ENCODE results near the gene SEPTIN12. TPM values are rescaled to one million over a fixed set of nuclear protein-coding genes. Genes with fewer than 3 reads are reported as not detected.

The SEPTIN12 gene
- total RNA-seq, 4 donors from 2014 or later = not detected

DNA sequence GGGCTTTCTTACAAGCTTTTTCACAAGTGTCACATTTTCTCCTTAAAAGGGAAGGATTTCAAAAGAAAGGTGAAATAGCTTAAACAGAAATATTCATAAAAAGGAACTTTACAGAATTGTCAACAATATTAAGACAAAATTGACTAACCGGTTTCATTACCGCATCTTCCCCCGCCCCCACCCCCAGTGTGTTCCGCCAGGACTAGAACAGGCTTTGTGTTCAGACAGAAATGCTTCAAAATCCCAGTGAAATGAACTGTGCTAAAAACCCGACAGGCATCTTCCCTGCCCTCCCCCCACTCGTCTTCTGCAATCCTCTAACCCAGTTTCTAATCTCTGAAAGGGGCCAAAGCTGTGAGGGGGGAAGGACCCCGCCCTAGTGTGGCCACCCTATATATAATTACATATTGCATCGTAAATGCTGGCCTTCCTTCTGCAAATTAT lies 15.3 kb upstream of the SEPTIN12 start:
- H3K27ac ChIP-seq = peak overlapping the region; percentile 15 to 96 (median 94)
- WGBS, 2 donors (ENCODE audit: low coverage in 1 of 2) = 36 to 50% methylated on average over 6 to 7 of the region's 8 CpGs
- TF ChIP-seq POLR2AphosphoS5 (IDR thresholded peaks at IDR 0.05) (no peak), EP300 (IDR thresholded peaks at IDR 0.05) (no peak)
- TF ChIP-seq, protein P1, sequence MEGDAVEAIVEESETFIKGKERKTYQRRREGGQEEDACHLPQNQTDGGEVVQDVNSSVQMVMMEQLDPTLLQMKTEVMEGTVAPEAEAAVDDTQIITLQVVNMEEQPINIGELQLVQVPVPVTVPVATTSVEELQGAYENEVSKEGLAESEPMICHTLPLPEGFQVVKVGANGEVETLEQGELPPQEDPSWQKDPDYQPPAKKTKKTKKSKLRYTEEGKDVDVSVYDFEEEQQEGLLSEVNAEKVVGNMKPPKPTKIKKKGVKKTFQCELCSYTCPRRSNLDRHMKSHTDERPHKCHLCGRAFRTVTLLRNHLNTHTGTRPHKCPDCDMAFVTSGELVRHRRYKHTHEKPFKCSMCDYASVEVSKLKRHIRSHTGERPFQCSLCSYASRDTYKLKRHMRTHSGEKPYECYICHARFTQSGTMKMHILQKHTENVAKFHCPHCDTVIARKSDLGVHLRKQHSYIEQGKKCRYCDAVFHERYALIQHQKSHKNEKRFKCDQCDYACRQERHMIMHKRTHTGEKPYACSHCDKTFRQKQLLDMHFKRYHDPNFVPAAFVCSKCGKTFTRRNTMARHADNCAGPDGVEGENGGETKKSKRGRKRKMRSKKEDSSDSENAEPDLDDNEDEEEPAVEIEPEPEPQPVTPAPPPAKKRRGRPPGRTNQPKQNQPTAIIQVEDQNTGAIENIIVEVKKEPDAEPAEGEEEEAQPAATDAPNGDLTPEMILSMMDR (IDR thresholded peaks at IDR 0.05) = no peak
- H3K4me1 ChIP-seq = peaks cover 0 to 47% (median 15%) of the 10 kb centered on the region in 3 donors
- ATAC-seq = no peak
- H3K27me3 ChIP-seq = no peaks in the 10 kb centered on the region
- H3K4me3 ChIP-seq = peak overlapping the region in 1 of 2 donors; percentile 75
- H3K36me3 ChIP-seq = peaks cover 0 to 63% of the 10 kb centered on the region in 2 donors
- H3K9me3 ChIP-seq = no peaks in the 10 kb centered on the region

DNA sequence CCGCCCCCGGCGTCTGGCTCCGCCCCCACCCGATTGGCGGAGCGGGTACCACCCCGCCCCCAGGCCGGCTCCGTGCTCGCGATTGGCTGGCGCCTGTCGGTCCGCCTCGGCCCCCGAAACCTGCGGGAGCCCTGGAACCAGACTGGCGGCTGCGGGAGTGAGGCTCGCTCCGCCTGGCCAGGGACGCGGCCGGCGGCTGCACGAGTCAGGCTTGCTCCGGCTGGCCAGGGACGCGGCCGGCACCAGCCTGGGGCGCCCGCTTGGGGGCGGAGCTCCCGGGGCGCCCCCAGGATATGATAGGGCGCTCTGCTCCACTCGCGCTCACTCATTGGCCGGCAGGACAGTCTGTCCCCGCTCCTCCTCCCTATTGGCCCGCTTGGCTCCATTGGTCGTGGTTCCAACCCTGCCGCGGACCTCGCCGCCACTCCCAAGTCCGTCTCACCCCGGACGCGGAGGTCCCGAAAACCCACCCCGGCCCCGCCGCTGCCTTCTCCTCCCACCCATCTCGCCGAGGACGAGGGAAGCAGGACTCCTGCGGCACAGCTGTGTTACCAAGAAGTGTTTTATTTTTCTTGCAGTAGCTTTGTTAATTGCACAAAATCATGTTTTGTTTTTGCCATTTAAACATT lies 14.6 kb upstream of the SEPTIN12 start:
- no peaks in the 10 kb centered on the region for H3K9me3 ChIP-seq
- no peaks in the 10 kb centered on the region for H3K27me3 ChIP-seq
- WGBS, 2 donors (ENCODE audit: low coverage in 1 of 2) = 0% methylated on average over 2 to 4 of the region's 59 CpGs
- peak overlapping the region; percentile 15 to 96 (median 94) for H3K27ac ChIP-seq
- TF ChIP-seq, protein P1 (IDR thresholded peaks at IDR 0.05) = peak in 3 of 4 experiments; percentile 28 to 53 (median 51)
- TF ChIP-seq EP300 (IDR thresholded peaks at IDR 0.05) = no peak
- TF ChIP-seq POLR2A (IDR thresholded peaks at IDR 0.05) = peak in 1 of 2 donors; percentile 21
- H3K4me3 ChIP-seq = peak overlapping the region; percentile 51 to 75
- peaks cover 0 to 63% of the 10 kb centered on the region in 2 donors for H3K36me3 ChIP-seq
- ATAC-seq = peak; percentile 97
- H3K4me1 ChIP-seq = peaks cover 0 to 47% (median 15%) of the 10 kb centered on the region in 3 donors

DNA sequence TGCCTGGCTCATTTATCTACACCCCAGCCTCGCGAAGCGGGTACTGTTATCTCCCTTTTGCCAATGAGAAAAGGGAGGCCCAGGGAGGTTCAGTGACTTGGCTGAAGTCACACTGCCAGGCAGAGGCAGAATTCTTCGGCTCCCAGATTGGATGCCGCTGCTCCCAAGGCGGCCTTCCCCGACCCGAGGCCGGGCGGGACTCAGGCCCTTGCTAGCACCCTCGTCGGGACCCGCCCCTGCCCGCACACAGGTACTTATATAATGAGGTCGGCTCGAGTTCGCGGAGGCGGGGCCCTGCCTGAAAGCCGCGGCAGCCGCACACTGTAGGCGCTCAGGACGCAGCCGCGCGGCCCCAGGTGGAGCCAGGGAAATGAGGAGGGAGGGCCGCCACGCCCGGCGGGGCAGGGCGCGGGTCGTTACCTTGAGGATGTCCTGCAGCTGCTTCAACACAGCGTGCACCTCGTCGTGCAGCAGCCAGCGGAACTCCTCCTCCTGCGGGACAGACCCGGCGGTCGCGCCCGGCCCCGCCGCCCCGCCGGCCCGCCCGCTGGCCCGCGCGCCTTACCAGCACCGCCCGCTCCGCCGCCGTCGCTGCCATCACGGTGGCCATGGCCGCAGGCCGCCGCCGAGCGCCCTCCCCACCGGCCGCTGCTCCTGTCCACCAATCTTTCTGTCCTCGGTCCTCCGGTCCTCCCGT lies 14.0 kb upstream of the SEPTIN12 start, which contains the start of gene ROGDI:
Gene ROGDI, minus strand, starts transcription at position 672 of the 697 bp plus-strand sequence. Its CDS starts 62 bp downstream, at position 610.
- peak; percentile 53 for ATAC-seq
- Histone ChIP-seq H3K36me3 (peaks cover 0 to 63% of the 10 kb centered on the region in 2 donors), H3K4me1 (peaks cover 0 to 47% (median 15%) of the 10 kb centered on the region in 3 donors), H3K27ac (peak within 1 kb of the TSS; percentile 41 to 96 (median 94)), H3K27me3 (no peaks in the 10 kb centered on the region), H3K4me3 (peak within 1 kb of the TSS; percentile 51 to 75), H3K9me3 (no peaks in the 10 kb centered on the region)
- TF ChIP-seq POLR2AphosphoS5 (IDR thresholded peaks at IDR 0.05) (peak; percentile 22), EP300 (IDR thresholded peaks at IDR 0.05) (no peak), POLR2A (IDR thresholded peaks at IDR 0.05) (peak in 1 of 2 donors; percentile 23)
- TF ChIP-seq, protein P1 (IDR thresholded peaks at IDR 0.05) = no peak
- WGBS, 2 donors (ENCODE audit: low coverage in 1 of 2) = 0% methylated on average over 3 of the region's 70 CpGs; no CpG with 5 or more reads in 1 of the 2 donors

DNA sequence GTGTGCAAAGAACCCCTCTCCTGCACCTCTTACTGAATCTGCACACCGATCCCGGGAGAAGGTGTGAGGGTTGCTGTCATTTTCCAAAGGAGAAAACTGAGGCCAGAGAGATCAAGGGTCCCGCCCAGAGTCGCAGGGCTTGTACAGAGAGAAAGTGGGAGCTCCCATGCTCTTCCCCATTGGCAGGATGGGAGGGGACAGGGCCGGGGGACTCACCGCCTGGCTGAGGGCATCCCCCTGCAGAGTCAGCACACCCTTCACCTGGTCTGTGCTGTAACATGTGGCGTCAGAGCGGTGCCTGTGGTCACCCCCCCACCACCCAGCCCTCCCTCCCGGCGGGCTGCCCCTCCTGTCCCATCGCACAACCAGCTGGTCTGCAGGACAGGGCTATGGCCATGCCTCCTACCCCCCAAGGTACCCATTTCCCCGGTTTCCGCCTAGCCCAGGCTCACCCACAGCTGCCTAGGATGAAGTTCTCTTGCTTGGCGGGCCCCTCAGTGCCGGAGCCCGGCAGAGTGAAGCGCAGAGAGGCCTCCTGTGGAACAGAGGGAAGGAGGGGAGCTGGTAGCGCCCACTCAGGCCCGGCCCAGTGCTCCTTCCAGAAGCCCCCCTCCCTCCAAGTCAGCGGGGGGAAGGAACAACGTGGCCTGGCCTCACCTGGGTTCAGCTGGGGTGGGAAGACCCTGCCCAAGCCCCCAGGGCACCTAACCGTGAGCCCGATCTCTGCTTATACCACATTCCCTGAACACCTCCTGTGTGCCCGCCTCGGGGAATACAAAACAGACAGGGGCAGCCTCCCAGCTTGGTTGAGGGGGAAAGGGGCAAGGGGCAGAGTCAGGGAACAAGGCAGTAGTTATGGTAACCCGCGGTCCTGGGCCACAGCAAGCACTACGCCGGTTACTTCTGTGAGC lies 13.2 kb upstream of the SEPTIN12 start:
- no peak for ATAC-seq
- 13 to 27% methylated on average over 3 to 4 of the region's 29 CpGs for WGBS, 2 donors (ENCODE audit: low coverage in 1 of 2)
- H3K36me3 ChIP-seq = peaks cover 0 to 63% of the 10 kb centered on the region in 2 donors
- no peaks in the 10 kb centered on the region for H3K27me3 ChIP-seq
- H3K9me3 ChIP-seq = no peaks in the 10 kb centered on the region
- H3K27ac ChIP-seq = peak overlapping the region; percentile 41 to 96 (median 94)
- no peak for TF ChIP-seq EP300 (IDR thresholded peaks at IDR 0.05)
- TF ChIP-seq POLR2A (IDR thresholded peaks at IDR 0.05) = no peak
- TF ChIP-seq POLR2AphosphoS5 (IDR thresholded peaks at IDR 0.05) = no peak
- TF ChIP-seq, protein P1 (IDR thresholded peaks at IDR 0.05) = no peak
- H3K4me1 ChIP-seq = peaks cover 0 to 47% (median 15%) of the 10 kb centered on the region in 3 donors
- H3K4me3 ChIP-seq = peak overlapping the region; percentile 51 to 75
